Kidney glomerular epithelial cell (primary cell): ENCODE data around the gene ANHX.

ENCODE experiments used
- DNase-seq: peaks from one replicate; lab custom pipeline; 2025; lab: John Stamatoyannopoulos, UW

The ANHX gene

DNA sequence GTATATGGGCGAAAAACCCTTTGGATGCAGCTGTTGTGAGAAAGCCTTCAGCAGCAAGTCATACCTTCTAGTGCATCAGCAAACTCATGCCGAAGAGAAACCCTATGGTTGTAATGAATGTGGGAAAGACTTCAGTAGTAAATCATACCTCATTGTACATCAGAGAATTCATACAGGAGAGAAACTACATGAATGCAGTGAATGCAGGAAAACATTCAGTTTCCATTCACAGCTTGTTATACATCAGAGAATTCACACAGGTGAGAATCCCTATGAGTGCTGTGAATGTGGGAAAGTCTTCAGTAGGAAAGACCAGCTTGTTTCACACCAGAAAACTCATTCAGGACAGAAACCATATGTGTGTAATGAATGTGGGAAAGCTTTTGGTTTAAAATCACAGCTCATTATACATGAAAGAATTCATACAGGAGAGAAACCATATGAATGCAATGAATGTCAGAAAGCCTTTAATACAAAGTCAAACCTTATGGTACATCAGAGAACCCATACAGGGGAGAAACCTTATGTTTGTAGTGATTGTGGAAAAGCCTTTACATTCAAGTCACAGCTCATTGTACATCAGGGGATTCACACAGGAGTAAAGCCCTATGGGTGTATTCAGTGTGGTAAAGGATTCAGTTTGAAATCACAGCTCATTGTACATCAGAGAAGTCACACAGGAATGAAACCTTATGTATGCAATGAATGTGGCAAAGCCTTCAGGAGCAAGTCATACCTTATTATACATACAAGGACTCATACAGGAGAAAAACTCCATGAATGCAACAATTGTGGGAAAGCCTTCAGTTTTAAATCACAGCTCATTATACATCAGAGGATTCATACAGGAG, 33.0 kb downstream of the ANHX start:
- no peak for DNase-seq

- no peak for DNase-seq
Observed at GRCh38 chr12:133201888-133202287, 33.8 kb downstream of the ANHX start.

DNA sequence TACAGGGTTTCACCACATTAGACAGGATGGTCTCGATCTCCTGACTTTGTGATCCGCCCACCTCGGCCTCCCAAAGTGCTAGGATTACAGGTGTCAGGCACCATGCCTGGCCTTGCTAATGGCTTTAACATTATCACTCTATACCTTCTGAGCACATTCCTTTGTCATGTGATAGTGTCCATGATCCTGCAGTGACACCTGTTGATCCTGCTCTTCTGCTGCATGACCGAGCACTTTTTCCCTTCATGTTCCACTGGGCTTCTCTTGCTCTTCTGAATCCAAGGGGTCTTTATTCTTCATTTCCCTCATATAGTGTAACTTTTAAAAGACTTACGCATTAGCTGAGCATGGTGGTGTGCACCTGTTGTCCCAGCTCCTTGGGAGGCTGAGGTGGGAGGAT, 42.8 kb downstream of the ANHX start:
- DNase-seq = no peak

- no peak for DNase-seq
Observed at GRCh38 chr12:133190176-133190575, 45.5 kb downstream of the ANHX start.

- peak; percentile 89 for DNase-seq
Observed at GRCh38 chr12:133181238-133181959, 54.3 kb downstream of the ANHX start, which contains the start of gene ZNF268. Gene ZNF268 (plus strand): TSS chr12:133181495. CDS start chr12:133181998, 503 bp downstream.

DNA sequence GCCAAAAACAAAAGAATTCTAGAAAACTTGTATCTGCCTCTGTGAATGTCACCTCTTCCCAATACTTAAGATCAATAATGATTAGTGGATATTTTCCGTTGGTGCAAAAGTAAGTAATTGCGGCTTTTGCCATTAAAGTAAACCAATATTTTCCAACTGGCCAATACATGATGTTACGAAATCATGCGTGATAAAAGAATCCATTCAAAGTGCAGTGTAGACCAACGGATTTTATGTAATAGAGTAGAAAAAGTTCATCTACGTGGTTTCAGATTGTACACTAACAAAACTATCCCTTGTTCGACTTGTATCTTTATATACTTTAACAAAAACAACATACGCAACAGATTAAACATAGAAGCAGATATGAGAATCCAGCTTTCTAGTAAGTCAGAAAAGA, 55.0 kb downstream of the ANHX start:
- no peak for DNase-seq

- DNase-seq = no peak
Observed at GRCh38 chr12:133174901-133175300, 60.8 kb downstream of the ANHX start.

- no peak for DNase-seq
Observed at GRCh38 chr12:133172491-133172890, 63.2 kb downstream of the ANHX start.
